Right ventricle myocardium inferior (tissue), 1 donor: ENCODE results near the gene HARS1. TPM values are rescaled to one million over a fixed set of nuclear protein-coding genes. Genes with fewer than 3 reads are reported as not detected.
"Not testable (repeated sequence)": the region's sequence is repeated elsewhere in the genome, so short reads cannot be mapped to it uniquely, and the experiment has no call there.

Experiments used
- ATAC-seq: fragments of 200-7000 bp; cut with Tn5 transposase; one replicate; pipeline ENCODE4 v1.9.1; 2020; ENCODE audit warnings: mild to moderate bottlenecking, moderate library complexity
- DNase-seq: peaks from one replicate; pipeline ENCODE4 v3.0.0; 2021; ENCODE audit errors: missing footprints
- intact Hi-C: fragments of 100-400 bp; cut with DNase I; formaldehyde crosslinking; loops from one replicate; pipeline ENCODE4 v1.11.0; 2022
- long read RNA-seq: library from polyadenylated mRNA; unstranded; transcript quantifications from one replicate; pipeline ENCODE4 v2.0.0, GENCODE V29; 2021
- total RNA-seq: library from RNA; stranded (reverse); fragmentation: NEBNext Ultra II Directional; extraction: Animal tissue kit (Norgen Biotek cat#: 25700); gene quantifications from one replicate; pipeline ENCODE4 v1.2.1, GENCODE V29; 2021
- donor health status: DM: no; HTN: yes; CAD: no; lungs with severe emphysema.

The HARS1 gene
- total RNA-seq: 35.9 TPM
- long read RNA-seq, transcript HARS-215 (13 exons, 1,945 nt): major isoform, 28 of 29 reads
- long read RNA-seq, partial matches to known transcripts: 0 of 29 reads
- long read RNA-seq, other reads (novel, unspliced or antisense): 0 of 29 reads

- intact Hi-C loops: loop anchor here (1.0 to 5.0 kb wide), 3 partner anchors 27 to 289 kb away; partner anchors contain the start of genes ANKHD1, EIF4EBP3 and WDR55
- DNase-seq (peak; percentile 93), ATAC-seq (peak; percentile 98)
Measured at GRCh38 chr5:140690941-140691924, at the start of gene HARS1, which contains the start of gene HARS2. TSS of gene HARS1 (minus strand) at chr5:140691370. CDS start at chr5:140691304, 66 bp downstream. TSS of gene HARS2 (plus strand) at chr5:140691455. CDS start at chr5:140691649, 194 bp downstream.

- no peak for ATAC-seq
- intact Hi-C loops: no loop called here
- no peak for DNase-seq
Measured at GRCh38 chr5:140737486-140737885, 46.3 kb upstream of the HARS1 start.

GRCh38 chr5:140734354-140734753 lies 43.2 kb upstream of the HARS1 start:
- ATAC-seq (no peak), DNase-seq (no peak)
- intact Hi-C loops: no loop called here

- intact Hi-C loops: no loop called here
- DNase-seq (no peak), ATAC-seq (no peak)
Measured at GRCh38 chr5:140733098-140733497, 41.9 kb upstream of the HARS1 start.

GRCh38 chr5:140725799-140726471 lies 34.8 kb upstream of the HARS1 start:
- DNase-seq (no peak), ATAC-seq (peak; percentile 8)
- intact Hi-C loops: no loop called here

GRCh38 chr5:140721395-140721794 lies 30.2 kb upstream of the HARS1 start:
- not testable (repeated sequence) for ATAC-seq

GRCh38 chr5:140720738-140721137 lies 29.6 kb upstream of the HARS1 start:
- intact Hi-C loops: loop anchor here (5.0 kb wide), 1 partner anchor 348 kb away; no protein-coding TSS in a partner anchor
- not testable (repeated sequence) for DNase-seq, ATAC-seq

More at GRCh38 chr5:140721395-140721794, 30.2 kb upstream of the HARS1 start:
- intact Hi-C loops: loop anchor here (5.0 kb wide), 1 partner anchor 349 kb away; no protein-coding TSS in a partner anchor
- DNase-seq: not testable (repeated sequence)

- intact Hi-C loops: no loop called here
- ATAC-seq (no peak), DNase-seq (no peak)
Measured at GRCh38 chr5:140718266-140718592, 27.1 kb upstream of the HARS1 start.

GRCh38 chr5:140716238-140716637 lies 25.1 kb upstream of the HARS1 start:
- ATAC-seq, intact Hi-C loops, DNase-seq: not testable (repeated sequence)

GRCh38 chr5:140713562-140714094 lies 22.5 kb upstream of the HARS1 start:
- DNase-seq (no peak), ATAC-seq (no peak)
- intact Hi-C loops: no loop called here

GRCh38 chr5:140711794-140712193 lies 20.6 kb upstream of the HARS1 start:
- DNase-seq: no peak
- no peak for ATAC-seq
- intact Hi-C loops: no loop called here

- peak; percentile 93 for ATAC-seq
- peak; percentile 90 for DNase-seq
- intact Hi-C loops: no loop called here
Measured at GRCh38 chr5:140710899-140711552, 19.9 kb upstream of the HARS1 start.

- ATAC-seq, intact Hi-C loops: not testable (repeated sequence)
Measured at GRCh38 chr5:140708787-140709186, 17.6 kb upstream of the HARS1 start.

GRCh38 chr5:140707812-140708211 lies 16.6 kb upstream of the HARS1 start:
- DNase-seq: no peak
- intact Hi-C loops: no loop called here
- ATAC-seq: no peak

More at GRCh38 chr5:140708787-140709186, 17.6 kb upstream of the HARS1 start:
- DNase-seq: not testable (repeated sequence)

- intact Hi-C loops: no loop called here
- ATAC-seq (peak; percentile 99), DNase-seq (peak; percentile 97)
Measured at GRCh38 chr5:140700177-140701144, 9.3 kb upstream of the HARS1 start, which contains the start of gene ZMAT2. TSS of gene ZMAT2 (plus strand) at chr5:140700447. CDS start at chr5:140700461, 14 bp downstream.

GRCh38 chr5:140696891-140697492 lies 5.8 kb upstream of the HARS1 start:
- intact Hi-C loops: no loop called here
- no peak for DNase-seq
- ATAC-seq: no peak

GRCh38 chr5:140694276-140694675 lies 3.1 kb upstream of the HARS1 start:
- intact Hi-C loops: loop anchor here (5.0 kb wide), 2 partner anchors 147 to 292 kb away; partner anchors contain the start of genes ANKHD1 and EIF4EBP3

More at GRCh38 chr5:140694276-140694675, 3.1 kb upstream of the HARS1 start:
- no peak for DNase-seq
- no peak for ATAC-seq
